Measurements from ENCODE around the gene SLCO2A1.

Gene SLCO2A1

GRCh38 chr3:133884054-133884886 is 145.5 kb downstream of the SLCO2A1 start:
- no peaks in the 10 kb centered on the region for H3F3A ChIP-seq (ENCODE audit: insufficient read depth)
- H2AFZ ChIP-seq (ENCODE audit: low read depth, low read length, severe bottlenecking), result no peak overlapping the region
- no peaks in the 10 kb centered on the region for H3K36me3 ChIP-seq (ENCODE audit: low read length)
- no peaks in the 10 kb centered on the region for H3K27me3 ChIP-seq (ENCODE audit: low read length)
- no peak overlapping the region for H3K4me3 ChIP-seq (ENCODE audit: insufficient read depth, low read length, poor library complexity, severe bottlenecking)
- H3K9me3 ChIP-seq (ENCODE audit: insufficient read depth, low read length), result no peaks in the 10 kb centered on the region
- TF ChIP-seq EZH2phosphoT487 (conservative IDR thresholded peaks at IDR 0.05; ENCODE audit: low read length) (no peak), CTCF (IDR thresholded peaks at IDR 0.05; ENCODE audit: insufficient read depth, low read length, poor library complexity, severe bottlenecking) (no peak)
- no peak overlapping the region for H3K4me2 ChIP-seq (ENCODE audit: low read depth, low read length, poor library complexity, severe bottlenecking)
- no peaks in the 10 kb centered on the region for H3K9me2 ChIP-seq (replicated peaks; ENCODE audit: insufficient read depth, low read length)
- H3K27ac ChIP-seq (ENCODE audit: low read depth, low read length), result no peak overlapping the region
- H3K79me2 ChIP-seq (ENCODE audit: insufficient read depth, low read length), result no peaks in the 10 kb centered on the region
- no peaks in the 10 kb centered on the region for H4K20me1 ChIP-seq (ENCODE audit: low read depth, low read length)
- no peak overlapping the region for H3K9ac ChIP-seq (ENCODE audit: low read length)

DNA sequence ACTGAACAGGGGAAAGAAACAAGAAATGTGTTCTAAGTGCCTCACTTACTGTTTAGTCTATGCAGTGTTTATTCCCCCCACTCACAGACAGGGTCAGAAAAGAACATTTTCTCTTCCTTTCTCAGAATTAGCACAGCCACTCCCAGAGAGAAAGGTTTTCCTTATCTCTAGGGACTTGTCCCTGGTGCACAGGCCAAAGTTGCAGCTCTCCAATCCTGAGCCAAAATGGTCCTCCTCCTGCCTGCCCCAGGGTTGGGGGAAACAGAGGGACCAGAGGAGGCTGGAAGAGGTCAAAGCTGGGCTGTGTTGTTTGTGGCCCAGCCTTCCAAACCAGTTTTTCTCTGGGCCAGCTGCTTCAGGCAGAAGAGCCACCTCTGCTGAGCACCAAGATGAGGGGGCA is 146.1 kb downstream of the SLCO2A1 start:
- TF ChIP-seq EZH2phosphoT487 (conservative IDR thresholded peaks at IDR 0.05; ENCODE audit: low read length), result no peak
- no peak for TF ChIP-seq CTCF (IDR thresholded peaks at IDR 0.05; ENCODE audit: insufficient read depth, low read length, poor library complexity, severe bottlenecking)
- Histone ChIP-seq H3K79me2 (ENCODE audit: insufficient read depth, low read length) (no peaks in the 10 kb centered on the region), H3K9me2 (replicated peaks; ENCODE audit: insufficient read depth, low read length) (no peaks in the 10 kb centered on the region), H3K9ac (ENCODE audit: low read length) (no peak overlapping the region), H3K27ac (ENCODE audit: low read depth, low read length) (no peak overlapping the region), H4K20me1 (ENCODE audit: low read depth, low read length) (no peaks in the 10 kb centered on the region), H3K36me3 (ENCODE audit: low read length) (no peaks in the 10 kb centered on the region), H3F3A (ENCODE audit: insufficient read depth) (no peaks in the 10 kb centered on the region), H3K4me2 (ENCODE audit: low read depth, low read length, poor library complexity, severe bottlenecking) (no peak overlapping the region), H3K27me3 (ENCODE audit: low read length) (no peaks in the 10 kb centered on the region), H2AFZ (ENCODE audit: low read depth, low read length, severe bottlenecking) (no peak overlapping the region), H3K4me3 (ENCODE audit: insufficient read depth, low read length, poor library complexity, severe bottlenecking) (no peak overlapping the region), H3K9me3 (ENCODE audit: insufficient read depth, low read length) (no peaks in the 10 kb centered on the region)

DNA sequence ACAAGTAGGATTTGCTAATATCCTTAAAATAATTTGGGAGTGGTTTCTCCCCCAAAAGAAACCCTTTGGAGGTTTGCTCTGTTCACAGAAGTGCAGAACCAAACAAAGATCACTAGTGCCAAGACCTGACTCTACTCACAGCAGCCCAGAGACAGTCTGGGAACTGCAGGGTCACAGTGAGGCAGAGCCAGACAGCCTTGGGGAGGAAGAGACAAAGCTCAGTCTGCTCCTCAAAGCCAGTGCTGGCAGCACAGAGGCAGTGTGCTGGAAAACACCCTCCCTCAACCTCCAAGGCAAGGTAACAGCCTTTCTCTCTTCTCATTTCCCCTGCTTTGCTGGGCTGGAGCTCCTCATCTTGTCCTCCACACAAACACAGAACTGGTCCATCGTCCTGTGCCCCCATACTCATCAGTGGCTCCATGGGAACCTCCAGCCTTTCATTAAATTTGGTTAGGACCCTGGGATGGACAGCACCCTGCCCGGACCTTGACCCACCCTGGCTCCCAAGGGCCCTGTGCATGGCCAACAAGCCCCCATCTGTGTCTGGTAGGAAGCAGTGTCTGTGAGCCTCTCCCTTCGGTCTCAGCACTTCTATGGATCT is 146.6 kb downstream of the SLCO2A1 start:
- H3K27ac ChIP-seq (ENCODE audit: low read depth, low read length), result no peak overlapping the region
- H4K20me1 ChIP-seq (ENCODE audit: low read depth, low read length), result no peaks in the 10 kb centered on the region
- no peak overlapping the region for H2AFZ ChIP-seq (ENCODE audit: low read depth, low read length, severe bottlenecking)
- no peaks in the 10 kb centered on the region for H3K79me2 ChIP-seq (ENCODE audit: insufficient read depth, low read length)
- no peak overlapping the region for H3K4me3 ChIP-seq (ENCODE audit: insufficient read depth, low read length, poor library complexity, severe bottlenecking)
- no peaks in the 10 kb centered on the region for H3K9me3 ChIP-seq (ENCODE audit: insufficient read depth, low read length)
- TF ChIP-seq CTCF (IDR thresholded peaks at IDR 0.05; ENCODE audit: insufficient read depth, low read length, poor library complexity, severe bottlenecking) (no peak), EZH2phosphoT487 (conservative IDR thresholded peaks at IDR 0.05; ENCODE audit: low read length) (no peak)
- H3K36me3 ChIP-seq (ENCODE audit: low read length), result no peaks in the 10 kb centered on the region
- no peak overlapping the region for H3K9ac ChIP-seq (ENCODE audit: low read length)
- no peaks in the 10 kb centered on the region for H3K9me2 ChIP-seq (replicated peaks; ENCODE audit: insufficient read depth, low read length)
- no peak overlapping the region for H3K4me2 ChIP-seq (ENCODE audit: low read depth, low read length, poor library complexity, severe bottlenecking)
- H3F3A ChIP-seq (ENCODE audit: insufficient read depth), result no peaks in the 10 kb centered on the region
- no peaks in the 10 kb centered on the region for H3K27me3 ChIP-seq (ENCODE audit: low read length)

Data from SU-DHL-6 (cell line).